Loucy (cell line): ENCODE measurements around the gene NAPEPLD.

Source experiments
- CTCF ChIP-seq: fragments of 200-600 bp; sonication (generic); conservative IDR thresholded peaks from 2 replicates; pipeline ENCODE4 v1.5.1; 2014; ENCODE audit warnings: mild to moderate bottlenecking, antibody characterized with exemption, low read length
- EZH2phosphoT487 ChIP-seq: fragments of 200-600 bp; IDR thresholded peaks from 2 replicates; pipeline ENCODE4 v1.6.1; 2018; ENCODE audit warnings: antibody characterized with exemption, mild to moderate bottlenecking, moderate library complexity, borderline replicate concordance

GRCh38 chr7:103094102-103094501, 54.8 kb downstream of the NAPEPLD start:
- TF ChIP-seq CTCF (peak; percentile 37), EZH2phosphoT487 (no peak)
